HG03378 (cell line): ENCODE results near the gene ACIN1.

Experiments
- ATAC-seq: cut with Tn5 transposase; IDR thresholded peaks from one replicate; pipeline ENCODE4 v1.9.1; 2021; ENCODE audit warnings: mild to moderate bottlenecking, moderate library complexity; ENCODE audit not compliant: unreplicated experiment

The ACIN1 gene

DNA sequence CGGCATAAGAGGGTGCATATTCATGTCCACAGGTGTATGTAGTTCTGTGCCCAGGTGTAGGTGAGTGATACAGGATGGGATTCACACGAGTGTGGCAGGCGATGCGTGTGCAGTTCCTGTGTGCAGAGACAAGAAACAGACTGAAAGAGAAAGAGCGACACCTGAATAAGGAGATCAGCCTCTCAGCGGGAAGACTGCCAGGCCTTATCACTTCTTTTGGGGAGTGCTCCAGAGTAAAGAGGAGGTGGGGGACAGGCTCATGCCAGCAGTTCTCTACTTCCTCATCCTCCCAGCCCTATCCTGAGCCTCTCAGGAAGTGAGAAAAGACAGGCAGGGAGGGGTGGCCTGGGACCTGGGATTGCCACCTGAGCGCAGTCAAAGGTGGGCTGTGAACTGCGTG, 50.1 kb downstream of the ACIN1 start:
- ATAC-seq, result no peak

DNA sequence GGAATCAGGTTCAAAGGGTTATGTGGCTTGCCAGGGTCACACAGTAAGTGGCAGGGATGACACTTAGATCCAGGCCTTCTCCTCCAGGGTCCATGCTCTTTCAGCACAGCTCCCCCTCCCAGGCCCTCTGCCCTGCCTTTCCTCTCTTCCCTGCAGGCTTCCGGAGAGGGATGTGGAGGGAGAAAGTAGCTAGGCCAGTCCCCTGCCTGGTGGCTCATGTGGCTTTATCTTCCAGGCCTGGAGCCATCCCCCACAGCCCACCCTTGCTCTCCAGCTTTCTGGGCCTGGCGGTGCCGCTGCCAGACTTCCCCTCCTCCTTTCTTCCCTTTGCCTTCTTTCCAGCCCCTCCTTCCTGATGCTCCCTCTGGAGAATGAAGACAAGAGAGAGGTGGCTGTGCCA, 51.2 kb downstream of the ACIN1 start:
- no peak for ATAC-seq

DNA sequence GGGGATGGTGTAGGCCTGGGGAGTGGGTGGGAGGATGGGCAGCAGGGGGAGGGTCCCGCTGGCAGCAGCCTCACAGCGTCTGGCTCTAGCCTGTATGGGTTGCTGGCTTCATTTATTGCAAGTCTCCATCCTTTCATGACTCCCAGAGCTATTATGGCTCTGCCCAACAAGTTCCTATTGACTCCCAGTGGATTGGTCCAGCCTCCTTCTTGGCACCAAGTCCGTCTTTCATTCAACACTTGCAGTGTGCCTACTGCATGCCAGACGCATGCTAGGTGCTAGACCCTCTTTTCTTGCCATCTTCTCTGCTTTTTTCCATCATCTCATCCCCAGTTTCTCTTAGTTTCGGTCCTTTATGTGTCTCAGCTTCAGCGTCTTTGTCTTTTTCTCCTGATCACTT, 51.8 kb downstream of the ACIN1 start:
- ATAC-seq, result no peak

DNA sequence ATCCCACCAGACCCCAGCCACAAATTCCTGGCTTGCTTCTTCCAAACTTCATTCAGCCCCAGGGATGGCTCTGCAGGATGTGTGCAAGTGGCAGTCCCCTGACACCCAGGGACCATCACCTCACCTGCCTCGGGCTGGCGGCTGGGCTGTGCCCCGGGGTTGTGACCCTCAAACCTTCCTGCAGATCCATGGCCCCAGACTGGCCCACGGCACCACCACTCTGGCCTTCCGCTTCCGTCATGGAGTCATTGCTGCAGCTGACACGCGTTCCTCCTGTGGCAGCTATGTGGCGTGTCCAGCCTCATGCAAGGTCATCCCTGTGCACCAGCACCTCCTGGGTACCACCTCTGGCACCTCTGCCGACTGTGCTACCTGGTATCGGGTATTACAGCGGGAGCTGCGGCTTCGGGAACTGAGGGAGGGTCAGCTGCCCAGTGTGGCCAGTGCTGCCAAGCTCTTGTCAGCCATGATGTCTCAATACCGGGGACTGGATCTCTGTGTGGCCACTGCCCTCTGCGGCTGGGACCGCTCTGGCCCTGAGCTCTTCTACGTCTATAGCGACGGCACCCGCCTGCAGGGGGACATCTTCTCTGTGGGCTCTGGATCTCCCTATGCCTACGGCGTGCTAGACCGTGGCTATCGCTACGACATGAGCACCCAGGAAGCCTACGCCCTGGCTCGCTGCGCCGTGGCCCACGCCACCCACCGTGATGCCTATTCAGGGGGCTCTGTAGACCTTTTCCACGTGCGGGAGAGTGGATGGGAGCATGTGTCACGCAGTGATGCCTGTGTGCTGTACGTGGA, 52.6 kb downstream of the ACIN1 start, which contains the start of gene PSMB11:
TSS of gene PSMB11 (plus strand) at position 51 of the 804 bp plus-strand sequence. CDS start at position 65, 14 bp downstream.
- no peak for ATAC-seq

DNA sequence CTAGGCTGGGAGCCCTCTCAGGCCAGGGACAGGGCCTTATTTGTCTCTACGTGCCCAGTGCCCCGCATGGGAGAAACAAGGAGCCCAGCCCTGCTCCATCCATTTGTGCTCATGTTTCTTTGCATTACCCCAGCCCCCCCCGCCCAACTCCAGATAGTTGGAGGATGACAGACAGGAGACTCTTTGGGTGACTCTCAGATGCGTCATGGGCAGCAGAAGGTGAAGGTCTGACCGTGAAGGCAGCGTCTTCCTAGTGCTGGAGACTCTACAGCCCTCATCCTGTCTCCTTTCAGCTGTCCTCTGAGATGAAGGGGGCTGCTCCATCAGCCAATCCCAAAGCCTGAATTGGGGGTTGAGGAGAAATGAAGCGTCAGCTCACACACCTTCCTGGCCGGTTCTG, 53.2 kb downstream of the ACIN1 start:
- no peak for ATAC-seq

DNA sequence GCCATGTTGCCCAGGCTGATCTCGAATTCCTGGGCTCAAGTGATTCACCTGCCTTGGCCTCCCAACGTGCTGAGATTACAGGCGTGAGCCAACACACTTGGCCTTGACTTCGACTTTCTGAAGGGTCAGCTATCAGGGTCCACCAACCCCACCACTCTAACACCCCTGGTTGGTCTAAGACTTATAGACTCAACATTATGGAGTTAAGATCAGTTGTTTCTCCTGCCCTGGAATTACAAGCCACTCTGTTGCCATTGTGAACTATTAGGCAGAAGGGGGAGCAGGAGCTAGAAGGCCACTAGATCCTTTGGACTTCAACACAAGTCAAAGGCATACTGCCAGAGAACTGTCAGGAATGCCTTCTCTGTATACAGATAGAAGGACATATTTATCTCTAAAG, 54.8 kb downstream of the ACIN1 start:
- ATAC-seq, result no peak

DNA sequence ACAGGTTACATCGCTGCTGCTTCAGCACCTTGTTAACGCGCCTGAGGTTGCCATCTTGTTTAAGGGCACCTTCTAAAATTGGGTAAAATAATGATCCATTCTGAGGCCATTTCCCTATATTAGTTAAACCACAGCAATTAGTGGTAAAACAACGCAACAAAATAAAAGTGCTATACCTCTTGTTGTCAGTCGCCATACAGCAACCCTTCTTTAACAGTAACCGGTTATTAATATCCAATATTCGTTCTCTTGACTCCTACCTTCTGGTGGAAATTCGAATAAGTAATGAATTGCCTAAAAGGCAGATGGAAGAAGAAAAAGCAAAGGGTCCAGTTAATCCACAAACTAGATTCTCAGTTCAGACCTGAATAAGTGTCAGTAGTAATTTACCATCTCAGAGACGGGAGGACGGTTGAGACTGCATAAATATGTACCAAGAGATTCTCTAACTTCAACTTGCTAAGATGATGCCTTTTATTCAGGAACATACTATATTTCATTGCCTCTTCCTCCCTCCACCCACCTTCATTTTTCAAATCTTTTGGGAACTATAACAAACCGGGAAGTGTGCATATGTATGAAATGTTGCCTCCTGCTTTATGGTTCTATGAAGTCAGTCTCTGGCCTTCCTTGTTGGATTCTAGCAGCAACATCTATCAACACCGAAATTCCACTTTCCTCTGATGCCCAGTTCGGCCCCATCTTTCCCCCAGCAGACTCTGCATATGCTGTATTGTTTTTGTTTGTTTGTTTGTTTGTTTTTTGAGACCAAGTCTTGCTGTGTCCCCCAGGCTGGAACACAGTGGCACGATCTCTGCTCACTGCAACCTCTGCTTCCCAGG, 59.4 kb downstream of the ACIN1 start:
- ATAC-seq, result no peak

DNA sequence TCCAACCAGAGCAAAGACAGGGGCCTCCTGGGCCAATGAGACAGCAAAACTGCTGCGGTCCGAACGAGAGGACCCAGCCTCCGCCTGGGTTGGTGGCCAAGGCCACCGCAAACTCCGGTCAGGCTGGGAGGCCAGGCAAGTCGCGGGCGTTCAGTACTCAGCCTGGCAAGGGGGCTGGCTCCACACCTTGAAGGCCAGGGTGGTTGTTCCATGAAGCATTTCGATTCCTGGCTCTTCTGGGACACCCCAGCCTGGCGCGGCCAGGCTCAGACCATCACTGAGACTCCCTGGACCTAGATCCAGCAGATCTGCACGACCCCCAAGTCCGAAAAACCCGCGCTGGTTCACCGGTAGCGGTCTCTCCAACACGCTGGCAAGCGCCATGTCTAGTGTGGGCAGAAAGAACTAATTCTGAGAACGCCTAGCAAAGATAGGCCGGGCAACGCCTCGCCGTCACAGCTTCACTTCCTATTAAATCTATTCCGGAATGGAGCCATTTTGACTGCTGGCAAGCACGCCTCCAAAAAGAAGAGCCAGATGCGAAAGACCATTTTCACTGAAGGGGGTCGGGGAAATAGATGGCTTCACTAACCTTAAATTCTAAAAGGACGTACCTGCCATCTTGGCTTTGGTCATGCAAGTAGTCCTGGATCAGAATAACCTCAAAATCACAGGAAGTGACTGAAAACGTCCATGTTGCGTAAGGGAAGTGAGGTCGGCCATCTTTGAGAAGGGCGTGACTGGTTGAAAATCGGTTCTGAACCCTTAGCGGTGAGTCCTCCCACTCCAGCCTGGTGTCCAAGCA, 60.2 kb downstream of the ACIN1 start, which contains the start of gene PSMB5:
TSS of gene PSMB5 (minus strand) at position 403 of the 805 bp plus-strand sequence. CDS start at position 384, 19 bp downstream.
- peak; percentile 94 for ATAC-seq

DNA sequence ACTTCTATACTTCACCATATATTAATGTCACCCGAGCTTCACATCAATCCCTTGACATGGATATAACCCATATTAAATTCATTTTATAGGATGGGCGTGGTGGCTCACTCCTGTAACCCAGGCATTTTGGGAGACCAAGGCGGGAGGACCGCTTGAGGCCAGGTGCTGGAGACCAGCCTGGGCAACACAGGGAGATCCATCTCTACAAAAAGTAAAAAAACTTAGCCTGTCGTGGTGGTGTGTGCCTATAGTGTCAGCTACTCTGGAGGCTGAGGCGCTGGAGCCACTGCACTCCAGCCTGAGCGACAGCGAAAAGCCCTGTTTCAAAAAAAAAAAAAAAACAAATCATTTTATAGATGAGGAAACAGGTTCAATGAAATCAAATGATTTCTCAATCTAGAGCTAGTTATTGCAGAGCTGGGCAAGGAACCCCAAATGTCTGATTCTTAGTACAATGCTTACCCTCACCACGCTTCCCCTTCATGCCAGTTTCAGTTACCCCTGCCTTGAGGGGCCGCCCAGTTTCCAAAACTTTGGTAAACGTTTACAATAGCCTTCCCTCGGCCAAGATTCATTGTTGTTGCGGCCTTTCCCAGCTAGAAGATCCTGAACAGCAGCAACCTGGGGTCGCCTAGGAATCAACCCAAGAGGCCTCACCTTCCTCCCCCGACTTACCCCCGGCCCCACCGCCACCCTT, 61.0 kb downstream of the ACIN1 start:
- ATAC-seq, result no peak

DNA sequence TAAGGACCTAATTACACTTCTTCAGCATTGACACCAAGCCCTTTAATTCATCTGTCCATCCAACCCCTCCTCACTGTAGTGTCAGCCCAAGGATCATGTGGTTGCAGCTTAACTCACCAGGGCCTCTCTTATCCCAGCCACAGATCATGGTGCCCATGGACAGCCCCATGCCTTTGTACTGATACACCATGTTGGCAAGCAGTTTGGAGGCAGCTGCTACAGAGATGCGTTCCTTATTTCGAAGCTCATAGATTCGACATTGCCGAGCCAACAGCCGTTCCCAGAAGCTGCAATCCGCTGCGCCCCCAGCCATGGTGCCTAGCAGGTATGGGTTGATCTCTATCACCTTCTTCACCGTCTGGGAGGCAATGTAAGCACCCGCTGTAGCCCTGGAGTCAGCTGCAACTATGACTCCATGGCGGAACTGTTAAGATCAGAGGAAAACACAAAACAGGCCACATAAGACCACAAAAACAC, 61.6 kb downstream of the ACIN1 start:
- no peak for ATAC-seq

DNA sequence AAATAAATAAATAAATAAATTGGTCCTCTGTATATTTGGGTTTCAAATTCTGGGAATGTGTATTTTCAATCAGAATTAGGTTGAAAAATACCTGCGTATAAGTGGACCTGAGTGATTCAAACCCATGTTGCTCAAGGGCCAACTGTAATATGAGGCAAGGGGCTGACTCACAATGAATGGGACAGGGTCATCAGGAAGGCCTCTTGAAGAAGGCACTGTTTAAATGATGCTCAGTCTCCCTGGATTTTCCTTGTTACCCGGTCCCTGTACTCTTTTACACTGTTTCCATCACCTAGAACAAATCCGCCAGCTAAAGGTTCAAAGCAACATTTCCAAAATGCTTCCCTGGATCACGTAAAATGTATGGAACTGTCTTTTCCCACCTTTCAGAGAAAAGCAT, 64.0 kb downstream of the ACIN1 start:
- no peak for ATAC-seq

DNA sequence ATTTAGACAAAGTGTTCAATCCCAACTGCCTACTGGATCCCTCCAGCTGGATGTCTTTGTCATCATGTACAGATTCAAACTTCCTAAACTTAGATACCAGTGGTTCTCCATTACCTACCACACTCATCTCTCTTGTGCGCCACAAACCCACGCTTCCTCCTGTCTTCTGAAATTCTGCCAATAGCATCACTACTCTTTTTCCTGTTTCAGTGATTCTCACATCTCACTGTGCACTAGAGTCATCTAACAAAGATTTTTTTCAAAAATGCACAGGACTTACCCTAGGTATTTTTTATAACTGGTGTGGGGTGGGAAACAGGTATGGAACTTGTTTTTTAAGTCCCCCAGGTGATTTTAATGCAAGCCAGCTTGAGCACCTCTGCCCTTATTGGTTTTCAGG, 66.1 kb downstream of the ACIN1 start:
- no peak for ATAC-seq

DNA sequence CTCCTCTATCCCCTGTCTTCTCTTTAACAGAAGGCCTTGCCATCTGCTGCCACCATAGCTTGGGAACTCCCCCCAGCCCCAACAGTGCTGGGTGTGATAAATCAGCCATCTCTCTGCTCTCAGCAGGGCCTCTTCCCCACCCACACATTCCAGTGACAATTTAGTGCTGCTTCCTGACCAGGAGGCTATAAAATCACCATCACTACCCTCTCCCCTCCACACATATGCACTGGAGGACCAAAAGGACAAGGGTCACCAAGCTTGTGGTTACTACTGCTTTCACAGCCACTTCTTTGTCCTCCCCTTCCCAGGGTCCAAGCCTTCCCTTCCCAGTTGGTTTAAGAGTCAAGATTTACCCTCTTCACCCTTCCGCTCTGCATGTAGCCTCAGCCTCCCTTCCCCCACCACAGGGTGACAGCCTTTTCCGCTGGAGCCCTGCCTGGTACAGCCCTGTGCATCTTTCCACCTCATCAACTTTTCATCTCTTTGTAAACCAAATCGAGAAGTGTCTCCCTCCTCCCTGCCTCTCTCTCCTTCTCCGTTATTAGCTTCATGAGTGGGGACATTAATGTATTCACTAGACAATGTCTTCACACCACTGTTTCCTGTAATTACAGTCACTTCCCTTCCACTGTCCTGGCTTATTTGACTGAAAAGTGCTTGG, 69.7 kb downstream of the ACIN1 start:
- ATAC-seq, result no peak

DNA sequence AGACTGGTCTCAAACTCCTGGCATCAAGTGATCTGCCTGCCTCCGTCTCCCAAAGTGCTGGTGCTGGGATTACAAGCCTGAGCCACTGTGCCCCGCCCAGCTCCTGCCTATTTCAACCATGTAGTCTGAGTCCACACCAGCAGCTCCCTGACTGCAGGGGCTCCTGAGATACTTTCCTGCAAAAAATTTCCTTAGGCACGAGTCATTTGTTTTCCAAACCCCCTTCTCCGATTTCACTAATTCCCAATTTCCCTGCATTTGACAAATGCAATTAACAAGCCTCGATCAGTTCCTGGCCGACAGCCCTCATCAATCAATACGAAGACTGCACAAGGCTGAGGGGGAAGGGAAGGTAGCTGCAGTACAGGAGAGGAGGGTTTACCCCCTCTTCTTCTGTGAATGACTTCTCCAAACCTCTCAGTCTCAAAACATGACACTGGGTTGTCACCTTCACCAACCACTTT, 70.3 kb downstream of the ACIN1 start:
- no peak for ATAC-seq

DNA sequence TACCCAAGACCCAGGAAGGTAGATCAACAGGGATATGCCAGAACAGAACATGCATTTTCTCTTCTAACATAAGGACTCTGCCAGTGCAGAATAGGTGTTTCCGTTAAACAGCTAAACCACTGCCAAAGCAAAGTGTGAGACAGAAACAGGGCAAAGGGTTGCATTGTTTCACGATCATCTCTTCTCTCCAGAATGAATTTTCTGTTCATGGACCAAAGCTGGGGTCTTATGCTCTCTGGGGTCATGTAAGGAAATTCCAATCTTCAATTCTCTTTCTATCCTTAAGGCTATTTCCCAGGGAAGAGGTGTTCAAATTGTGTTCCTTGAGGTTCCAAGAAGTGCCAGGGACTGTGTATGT, 71.2 kb downstream of the ACIN1 start:
- ATAC-seq, result no peak

DNA sequence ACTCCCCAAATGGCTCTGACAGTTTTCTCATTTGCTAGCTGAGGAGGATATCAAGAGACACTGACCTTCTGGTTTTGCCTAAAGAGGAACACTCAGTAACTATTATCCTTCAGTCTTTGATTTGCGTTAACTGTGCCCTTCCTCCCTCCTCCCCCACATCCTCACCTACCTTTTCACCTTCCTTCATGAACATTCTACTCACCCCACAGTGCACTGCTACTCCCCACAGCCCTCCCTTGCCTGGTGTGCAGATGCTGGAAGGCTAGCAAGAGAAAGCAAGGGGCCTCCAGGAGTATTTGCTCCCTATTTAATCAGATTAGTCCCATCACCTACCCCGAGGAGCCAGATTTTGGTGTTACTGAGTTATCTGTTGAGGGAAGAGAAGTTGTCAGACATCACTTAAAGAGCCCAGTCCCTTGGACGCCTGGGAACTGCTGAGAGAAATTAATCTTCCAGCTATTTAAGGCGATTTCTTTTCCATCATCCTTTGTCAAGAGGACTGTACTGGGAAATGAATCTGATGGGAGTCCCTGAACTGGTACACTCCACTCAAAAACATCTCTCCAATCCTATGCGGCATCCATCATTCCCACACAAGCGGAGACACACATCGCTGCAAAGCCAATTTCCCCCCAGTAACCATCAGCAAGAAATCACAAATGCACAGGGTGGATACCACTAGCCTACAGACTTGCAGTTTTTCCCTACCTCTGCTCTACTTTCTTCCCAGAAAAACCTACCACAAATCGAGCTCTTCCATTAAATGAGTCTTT, 71.7 kb downstream of the ACIN1 start:
- ATAC-seq, result no peak

DNA sequence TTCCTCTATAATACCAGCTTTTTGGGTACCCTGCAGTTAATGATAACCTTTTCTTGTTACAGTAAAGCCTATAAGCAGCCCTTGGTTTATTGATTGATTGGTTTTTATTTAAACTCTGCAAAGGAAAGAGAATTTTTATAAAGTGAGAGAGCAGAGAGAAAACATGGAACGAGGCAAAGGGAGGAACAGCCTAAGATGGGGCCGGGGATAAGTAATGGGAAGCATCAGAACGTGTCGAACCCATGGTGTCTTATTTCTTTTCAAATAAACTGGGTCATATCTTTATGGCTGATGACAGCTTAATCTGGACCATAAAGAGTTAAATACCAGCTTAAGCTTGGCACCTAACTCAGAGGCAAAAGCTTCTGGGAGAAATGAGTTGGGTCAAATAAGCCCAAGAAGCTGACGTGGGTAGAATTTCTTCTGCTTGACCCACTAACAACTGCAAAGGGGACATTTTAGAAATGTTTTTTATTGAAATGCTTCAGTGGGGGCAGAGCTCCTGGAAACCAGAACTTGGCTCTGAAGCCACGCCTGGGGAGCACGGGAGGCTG, 73.0 kb downstream of the ACIN1 start:
- no peak for ATAC-seq

DNA sequence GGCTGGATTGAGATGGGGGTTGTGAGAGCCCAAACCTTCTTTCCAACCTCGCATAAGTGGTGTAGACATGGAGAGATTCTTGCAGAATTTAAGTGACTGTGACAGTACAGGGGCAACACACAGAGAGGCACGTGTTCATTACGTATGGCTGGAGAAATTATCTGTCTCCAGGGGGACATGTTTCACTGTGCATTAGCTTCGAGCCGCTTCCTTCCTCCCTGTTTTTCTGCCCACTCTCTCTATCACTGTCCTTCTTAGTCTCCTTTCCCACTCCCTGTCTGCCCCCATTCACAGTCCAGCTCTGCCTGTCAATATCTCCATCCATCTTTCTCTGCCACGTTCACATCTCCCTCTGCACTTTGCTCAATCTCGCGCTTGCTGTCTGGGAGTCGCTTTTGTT, 73.5 kb downstream of the ACIN1 start:
- no peak for ATAC-seq
